IMR-90 (cell line): Measurements from ENCODE around the gene TUBA1A. TPM values are rescaled to one million over a fixed set of nuclear protein-coding genes. Genes with fewer than 3 reads are reported as not detected.

Experiments used
- ATAC-seq: fragments of 200-7000 bp; cut with Tn5 transposase; 2 replicates; pipeline ENCODE4 v1.9.1; 2020; ENCODE audit warnings: low read depth, mild to moderate bottlenecking, moderate library complexity
- BruUV-seq: library from RNA; stranded (reverse); fragments of 400-500 nt; replicated peaks from 2 replicates; lab custom pipeline; 2021; lab: Mats Ljungman, UMichigan
- CTCF ChIA-PET: fragments of 300-600 bp; formaldehyde crosslinking; extraction: SDS; loops from one replicate; lab custom pipeline; 2021; ENCODE audit warnings: antibody characterized with exemption; lab: Yijun Ruan, JAX
- POLR2A ChIA-PET: fragments of 300-600 bp; sonication (Branson Sonifier 250); formaldehyde crosslinking; loops from one replicate; lab custom pipeline; 2022; ENCODE audit warnings: antibody characterized with exemption; ENCODE audit not compliant: unreplicated experiment; lab: Charles Lee
- DNase-seq: peaks from one replicate; pipeline ENCODE4 v3.0.0; 2013
- H2AFZ ChIP-seq: replicated peaks from 2 replicates; pipeline ENCODE3; 2013; ENCODE audit warnings: low read length, mild to moderate bottlenecking; ENCODE audit not compliant: poor library complexity
- H2AK5ac ChIP-seq: 2 replicates; pipeline ENCODE4 v1.6.1; 2013; ENCODE audit warnings: low read depth, low read length, inconsistent platforms
- H2AK9ac ChIP-seq: replicated peaks from 2 replicates; pipeline ENCODE3; 2013; ENCODE audit warnings: mild to moderate bottlenecking, low read depth, low read length, moderate library complexity; ENCODE audit not compliant: poor library complexity
- H2BK120ac ChIP-seq: 2 replicates; pipeline ENCODE4 v1.6.1; 2013; ENCODE audit warnings: low read depth, low read length, inconsistent platforms
- H2BK15ac ChIP-seq: 3 replicates; pipeline ENCODE4 v1.6.1; 2013; ENCODE audit warnings: low read depth, low read length, inconsistent platforms
- H2BK20ac ChIP-seq: 2 replicates; pipeline ENCODE4 v1.6.1; 2013; ENCODE audit warnings: low read depth, mild to moderate bottlenecking, inconsistent platforms, low read length, moderate library complexity
- H2BK5ac ChIP-seq: 2 replicates; pipeline ENCODE4 v1.6.1; 2013; ENCODE audit warnings: mild to moderate bottlenecking, low read depth, low read length, inconsistent platforms; ENCODE audit not compliant: poor library complexity, severe bottlenecking
- H3K14ac ChIP-seq: replicated peaks from 2 replicates; pipeline ENCODE4 v1.6.1; 2013; ENCODE audit warnings: low read depth, low read length, inconsistent platforms
- H3K18ac ChIP-seq: 2 replicates; pipeline ENCODE4 v1.6.1; 2013; ENCODE audit warnings: low read depth, low read length, control low read depth
- H3K23ac ChIP-seq: 2 replicates; pipeline ENCODE4 v1.6.1; 2013; ENCODE audit warnings: low read depth, low read length, inconsistent platforms
- H3K27ac ChIP-seq: 2 replicates; pipeline ENCODE4 v1.5.1; 2013; ENCODE audit warnings: mild to moderate bottlenecking, control low read depth, low read length; ENCODE audit not compliant: insufficient read depth
- H3K27me3 ChIP-seq: 2 replicates; pipeline ENCODE4 v1.6.1; 2013; ENCODE audit warnings: low read length; ENCODE audit not compliant: control insufficient read depth, insufficient read depth
- H3K36me3 ChIP-seq: 2 replicates; pipeline ENCODE4 v1.6.1; 2013; ENCODE audit warnings: low read length, mixed read lengths; ENCODE audit not compliant: control insufficient read depth, insufficient read depth
- H3K4ac ChIP-seq: 2 replicates; pipeline ENCODE4 v1.6.1; 2013; ENCODE audit warnings: low read depth, low read length, inconsistent platforms
- H3K4me1 ChIP-seq: 2 replicates; pipeline ENCODE4 v1.6.1; 2013; ENCODE audit warnings: low read length, mixed read lengths; ENCODE audit not compliant: control insufficient read depth, insufficient read depth
- H3K4me2 ChIP-seq: 2 replicates; pipeline ENCODE4 v1.6.1; 2013; ENCODE audit warnings: low read depth, mild to moderate bottlenecking, control low read depth, low read length, moderate library complexity
- H3K4me3 ChIP-seq: 2 replicates; pipeline ENCODE4 v1.5.1; 2013; ENCODE audit warnings: low read depth, mild to moderate bottlenecking, control low read depth, low read length, moderate library complexity; ENCODE audit not compliant: insufficient read depth
- H3K56ac ChIP-seq: 2 replicates; pipeline ENCODE4 v1.6.1; 2013; ENCODE audit warnings: low read length, inconsistent platforms; ENCODE audit not compliant: insufficient read depth; ENCODE audit errors: extremely low read depth
- H3K79me1 ChIP-seq, 2 experiments: 2 replicates each; pipeline ENCODE4 v1.6.1; 2013; ENCODE audit warnings: low read length in 2 of 2, inconsistent platforms in 1 of 2, low read depth in 1 of 2
- H3K9ac ChIP-seq: 2 replicates; pipeline ENCODE4 v1.6.1; 2013; ENCODE audit warnings: low read depth, low read length, control low read depth
- H3K9me1 ChIP-seq: 2 replicates; pipeline ENCODE4 v1.6.1; 2013; ENCODE audit warnings: low read length, inconsistent platforms; ENCODE audit not compliant: insufficient read depth
- H3K9me3 ChIP-seq: 2 replicates; pipeline ENCODE4 v1.6.1; 2013; ENCODE audit warnings: low read length; ENCODE audit not compliant: control insufficient read depth, insufficient read depth
- H4K20me1 ChIP-seq: 2 replicates; pipeline ENCODE4 v1.6.1; 2013; ENCODE audit warnings: low read length, inconsistent platforms; ENCODE audit not compliant: insufficient read depth
- H4K5ac ChIP-seq: 2 replicates; pipeline ENCODE4 v1.6.1; 2013; ENCODE audit warnings: mild to moderate bottlenecking, low read depth, low read length, control low read depth
- H4K8ac ChIP-seq, 2 experiments: 2 replicates each; pipeline ENCODE4 v1.6.1; 2013; ENCODE audit warnings: low read depth in 2 of 2, low read length in 2 of 2, control low read depth in 1 of 2, inconsistent platforms in 1 of 2
- H4K91ac ChIP-seq: 2 replicates; pipeline ENCODE4 v1.6.1; 2013; ENCODE audit warnings: low read depth, low read length, inconsistent platforms; ENCODE audit not compliant: insufficient read depth
- BHLHE40 ChIP-seq: fragments of 150-350 bp; IDR thresholded peaks from 2 replicates; pipeline ENCODE4 v1.6.1; 2016; ENCODE audit warnings: mild to moderate bottlenecking, low read depth, low read length
- CTCF ChIP-seq: conservative IDR thresholded peaks from 2 replicates; pipeline ENCODE4 v1.5.1; 2012; ENCODE audit warnings: mild to moderate bottlenecking, low read depth, low read length, improper control_type of control experiment
- ELK1 ChIP-seq: fragments of 150-350 bp; IDR thresholded peaks from 2 replicates; pipeline ENCODE4 v1.6.1; 2016; ENCODE audit warnings: low read depth, mild to moderate bottlenecking, low read length, moderate library complexity, borderline replicate concordance
- FOS ChIP-seq: fragments of 150-350 bp; IDR thresholded peaks from 2 replicates; pipeline ENCODE4 v1.6.1; 2016; ENCODE audit warnings: low read depth, low read length
- MAZ ChIP-seq: IDR thresholded peaks from 2 replicates; pipeline ENCODE4 v1.6.1; 2012; ENCODE audit warnings: low read depth, mild to moderate bottlenecking, low read length, improper control_type of control experiment, moderate library complexity, borderline replicate concordance
- POLR2A ChIP-seq: IDR thresholded peaks from 2 replicates; pipeline ENCODE4 v1.6.1; 2012; ENCODE audit warnings: mild to moderate bottlenecking, low read depth, low read length
- RAD21 ChIP-seq: IDR thresholded peaks from 2 replicates; pipeline ENCODE4 v1.6.1; 2012; ENCODE audit warnings: low read length, improper control_type of control experiment
- RCOR1 ChIP-seq: IDR thresholded peaks from 2 replicates; pipeline ENCODE4 v1.6.1; 2012; ENCODE audit warnings: mild to moderate bottlenecking, low read length, improper control_type of control experiment; ENCODE audit not compliant: insufficient replicate concordance
- SMC3 ChIP-seq: fragments of 150-350 bp; IDR thresholded peaks from 2 replicates; pipeline ENCODE4 v1.6.1; 2016; ENCODE audit warnings: low read depth, mild to moderate bottlenecking, antibody characterized with exemption, low read length, moderate library complexity
- WGBS, 2 experiments: methylation state at CpG; one replicate each; pipeline versions ENCODE4 v1.1.5 to v1.1.7; 2013; ENCODE audit warnings: missing lambda C conversion rate in 2 of 2; ENCODE audit not compliant: insufficient read length in 1 of 2; ENCODE audit errors: extremely low coverage in 2 of 2; 5-methylcytosine and 5-hydroxymethylcytosine counted together
- dilution Hi-C: fragments of 300-500 bp; cut with HindIII; formaldehyde crosslinking; loops from one replicate; pipeline ENCODE4 v1.14.3; 2018; ENCODE audit warnings: low sequenced_read_pairs; ENCODE audit not compliant: unreplicated experiment
- in situ Hi-C: fragments of 300-500 bp; cut with MboI; formaldehyde crosslinking; loops from 3 replicates; pipeline ENCODE4 v1.14.3; 2019; ENCODE audit warnings: low sequenced_read_pairs, inconsistent platforms, mixed read lengths
- intact Hi-C: fragments of 100-400 bp; cut with micrococcal nuclease; formaldehyde crosslinking; loops from 2 replicates; pipeline ENCODE4 v1.10.0; 2022
- polyA plus RNA-seq, 3 experiments: library from polyadenylated mRNA; depleted of rRNA; stranded (reverse); fragments of >200 nt; gene quantifications; 2 replicates each; pipeline ENCODE4 v1.2.3, GENCODE V29; 2012; ENCODE audit warnings: low replicate concordance in 1 of 3
- total RNA-seq: library from RNA; depleted of rRNA; stranded (reverse); fragments of >200 nt; gene quantifications from 2 replicates; pipeline ENCODE4 v1.2.3, GENCODE V29; 2012

Gene TUBA1A
- total and polyA plus RNA-seq, 2 of the 4 experiments (the other 2 are of a cell fraction), result 2,105 to 2,832 TPM

DNA sequence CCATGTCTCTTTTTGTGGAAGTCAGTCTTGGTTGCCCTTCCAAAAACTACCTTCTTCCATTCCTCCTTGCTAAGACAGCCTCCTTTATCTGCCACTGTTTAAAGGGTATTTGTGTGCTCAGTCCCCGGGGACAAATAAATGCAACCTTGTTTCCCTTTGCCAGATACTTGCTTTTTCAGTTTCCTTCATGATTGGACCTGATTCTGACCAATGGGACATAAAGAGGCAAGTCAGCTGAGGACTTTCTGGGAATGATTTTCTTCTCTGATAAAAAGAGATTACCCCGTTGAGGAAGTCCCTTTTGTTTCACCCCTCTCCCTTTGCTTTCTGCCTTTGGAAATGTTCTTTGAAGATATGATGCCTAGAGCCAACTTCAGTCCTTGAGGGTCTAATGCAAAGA, 50.3 kb downstream of the TUBA1A start:
- dilution Hi-C loops (no loop called here), in situ Hi-C loops (loop anchor here (10.0 kb wide), 1 partner anchor 46 kb away; the partner anchor contains the start of gene TUBA1A), intact Hi-C loops (loop anchor here (10.0 kb wide), 1 partner anchor 126 kb away; the partner anchor contains the start of gene TUBA1C)
- no peaks in the 10 kb centered on the region for H3K9me3 ChIP-seq
- peaks cover 0 to 8% of the 10 kb centered on the region in 2 experiments; a peak in 3 of 4 replicates for H3K79me1 ChIP-seq
- TF ChIP-seq ELK1 (no peak), RCOR1 (no peak), POLR2A (no peak), MAZ (no peak), FOS (no peak), BHLHE40 (no peak), RAD21 (no peak), SMC3 (no peak), CTCF (no peak)
- no peak overlapping the region for H3K4ac ChIP-seq
- H4K91ac ChIP-seq, result no peak overlapping the region
- H3K4me3 ChIP-seq, result no peak overlapping the region
- no peak overlapping the region for H2AFZ ChIP-seq
- H4K5ac ChIP-seq, result no peak overlapping the region
- BruUV-seq, result no TSS peak
- WGBS, 2 experiments, result no CpG with 5 or more reads among the region's 2 CpGs
- H3K18ac ChIP-seq, result no peak overlapping the region
- no peak overlapping the region for H2BK15ac ChIP-seq
- H3K27me3 ChIP-seq, result no peaks in the 10 kb centered on the region
- CTCF ChIA-PET, result interaction anchor here (0.5 kb wide), 1 partner anchor 57 kb away, joined by 4 read pairs; no protein-coding TSS in a partner anchor
- POLR2A ChIA-PET, result no interaction called here
- H3K9ac ChIP-seq, result no peak overlapping the region
- no peak overlapping the region for H2AK9ac ChIP-seq
- H3K14ac ChIP-seq, result no peak overlapping the region
- H4K20me1 ChIP-seq, result no peaks in the 10 kb centered on the region
- H2AK5ac ChIP-seq, result no peak overlapping the region
- DNase-seq, result no peak
- H3K36me3 ChIP-seq, result no peaks in the 10 kb centered on the region
- no peaks in the 10 kb centered on the region for H3K4me1 ChIP-seq
- H3K23ac ChIP-seq, result no peak overlapping the region
- H2BK120ac ChIP-seq, result no peak overlapping the region
- no peak for ATAC-seq
- H3K4me2 ChIP-seq, result no peak overlapping the region
- no peak overlapping the region for H3K27ac ChIP-seq
- no peak overlapping the region for H2BK5ac ChIP-seq
- no peaks in the 10 kb centered on the region for H3K9me1 ChIP-seq
- H3K56ac ChIP-seq, result no peak overlapping the region
- H2BK20ac ChIP-seq, result no peak overlapping the region
- H4K8ac ChIP-seq, result no peak overlapping the region
